T-helper 1 cell treated with Interleukin-12 subunit alpha and Interleukin-12 subunit beta and Interleukin-4 antibody, amounts not matched to agents 30 ng/mL and 1 ng/mL, for 36 hours (primary cell): Measurements from ENCODE around the gene NRP2. TPM values are rescaled to one million over a fixed set of nuclear protein-coding genes. Genes with fewer than 3 reads are reported as not detected.

Source experiments
- intact Hi-C: fragments of 100-400 bp; cut with micrococcal nuclease; formaldehyde crosslinking; loops from one replicate; pipeline ENCODE4 v1.15.1; 2024
- total RNA-seq: library from RNA; stranded (reverse); gene quantifications from 2 replicates; pipeline ENCODE4 v1.2.3, GENCODE V29; 2022

Gene NRP2
- total RNA-seq, 1 donor from 2014 or later, result 11.4 TPM

- intact Hi-C loops, result no loop called here
Measured at GRCh38 chr2:205836477-205837221, 154.3 kb downstream of the NRP2 start.

GRCh38 chr2:205837663-205838062 is 155.4 kb downstream of the NRP2 start:
- intact Hi-C loops, result no loop called here

DNA sequence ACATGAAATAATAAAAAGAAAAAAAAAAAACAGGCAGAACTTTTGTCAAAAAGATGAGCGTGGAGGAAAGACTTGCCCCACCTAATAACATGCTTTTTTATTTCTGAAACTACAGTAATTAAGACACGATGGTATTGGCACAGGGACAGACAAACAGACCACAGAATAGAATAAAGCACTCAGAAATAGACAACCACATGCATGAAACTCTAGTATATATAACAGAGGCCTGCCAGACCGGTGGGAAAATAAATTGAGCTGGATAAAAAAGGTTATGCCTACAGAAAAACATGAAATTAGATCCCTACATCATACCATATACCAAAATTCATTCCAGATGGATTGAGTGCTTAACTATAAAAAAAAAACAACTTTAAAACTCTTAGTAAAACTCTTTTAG is 163.1 kb downstream of the NRP2 start:
- intact Hi-C loops, result no loop called here
